A549 treated with Hydrocortisone at 1 μM for 4 hours (cell line): ENCODE data around the gene OR7A10. TPM values are rescaled to one million over a fixed set of nuclear protein-coding genes. Genes with fewer than 3 reads are reported as not detected.

Experiments used
- total RNA-seq: library from RNA; stranded (reverse); fragments of 200-300 nt; extraction: Qiagen RNA extraction; gene quantifications from 5 replicates; pipeline ENCODE4 v1.2.3, GENCODE V29; 2022

Gene OR7A10
- not detected in 5 replicates for total RNA-seq

GRCh38 chr19:14848822-14849221 is at the start of gene OR7A10:
Gene OR7A10, minus strand, starts transcription at chr19:14848922. Its CDS starts 7,045 bp downstream, at chr19:14841877.

GRCh38 chr19:14886032-14886431 is 37.3 kb upstream of the OR7A10 start, which contains the start of gene OR7A17:
Gene OR7A17, minus strand, starts transcription at chr19:14886132. Its CDS starts 4,777 bp downstream, at chr19:14881355.

GRCh38 chr19:14835011-14835410 is 13.7 kb downstream of the OR7A10 start, which contains the start of the genes OR7A5 and OR7C1:
Gene OR7A5, minus strand, starts transcription at chr19:14835185. Its CDS starts 6,944 bp downstream, at chr19:14828241.
Gene OR7C1, minus strand, starts transcription at chr19:14835185. Its CDS starts 35,049 bp downstream, at chr19:14800136.

Other genes starting within 250 kb of the OR7A10 start
- gene ADGRE3, start 174.1 kb downstream of the OR7A10 start, total RNA-seq = not detected in 5 replicates
- 2.6 to 3.5 TPM (median 3.1 TPM) in 5 replicates for gene ZNF333, start 158.9 kb downstream of the OR7A10 start, total RNA-seq
- 0.62 to 1.3 TPM (median 0.97 TPM) in 5 replicates for gene ADGRE2, start 70.4 kb downstream of the OR7A10 start, total RNA-seq
- gene OR7A5, start 13.7 kb downstream of the OR7A10 start, total RNA-seq = not detected in 5 replicates
- gene OR7C1, start 13.7 kb downstream of the OR7A10 start, total RNA-seq = not detected in 5 replicates
- gene OR7A17, start 37.2 kb upstream of the OR7A10 start, total RNA-seq = not detected in 5 replicates
- not detected in 5 replicates for gene OR7C2, start 92.6 kb upstream of the OR7A10 start, total RNA-seq
- gene SLC1A6, start 130.9 kb upstream of the OR7A10 start, total RNA-seq = not detected in 5 replicates
- not detected in 5 replicates for gene CASP14, start 200.6 kb upstream of the OR7A10 start, total RNA-seq
- not detected in 5 replicates for gene OR1I1, start 233.3 kb upstream of the OR7A10 start, total RNA-seq